GM21447 (cell line): ENCODE data around the gene NECAB2.
"Not testable (repeated sequence)": the region's sequence is repeated elsewhere in the genome, so short reads cannot be mapped to it uniquely, and the experiment has no call there.

Experiments
- ATAC-seq: cut with Tn5 transposase; IDR thresholded peaks from one replicate; pipeline ENCODE4 v1.9.1; 2021; ENCODE audit not compliant: unreplicated experiment

The NECAB2 gene

DNA sequence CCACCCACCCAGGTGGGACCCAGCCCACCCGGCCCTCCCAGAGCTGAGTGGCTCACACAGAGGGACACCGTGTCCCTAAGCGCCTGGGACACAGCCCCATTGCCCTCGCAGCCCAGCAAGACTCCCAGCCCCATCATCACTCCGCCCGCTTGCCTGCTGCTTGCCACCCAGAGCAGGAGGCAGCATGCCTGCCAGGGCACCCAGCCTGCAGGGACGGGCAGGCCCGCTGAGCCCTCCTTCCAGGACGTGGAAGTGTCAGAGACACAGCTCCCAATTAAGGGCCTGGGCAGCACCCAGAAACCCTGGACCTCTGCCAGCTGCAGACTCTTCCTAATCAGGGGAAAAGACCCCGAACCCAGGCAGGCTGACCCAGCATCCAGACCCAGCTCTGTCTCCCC is 32.2 kb upstream of the NECAB2 start:
- no peak for ATAC-seq

DNA sequence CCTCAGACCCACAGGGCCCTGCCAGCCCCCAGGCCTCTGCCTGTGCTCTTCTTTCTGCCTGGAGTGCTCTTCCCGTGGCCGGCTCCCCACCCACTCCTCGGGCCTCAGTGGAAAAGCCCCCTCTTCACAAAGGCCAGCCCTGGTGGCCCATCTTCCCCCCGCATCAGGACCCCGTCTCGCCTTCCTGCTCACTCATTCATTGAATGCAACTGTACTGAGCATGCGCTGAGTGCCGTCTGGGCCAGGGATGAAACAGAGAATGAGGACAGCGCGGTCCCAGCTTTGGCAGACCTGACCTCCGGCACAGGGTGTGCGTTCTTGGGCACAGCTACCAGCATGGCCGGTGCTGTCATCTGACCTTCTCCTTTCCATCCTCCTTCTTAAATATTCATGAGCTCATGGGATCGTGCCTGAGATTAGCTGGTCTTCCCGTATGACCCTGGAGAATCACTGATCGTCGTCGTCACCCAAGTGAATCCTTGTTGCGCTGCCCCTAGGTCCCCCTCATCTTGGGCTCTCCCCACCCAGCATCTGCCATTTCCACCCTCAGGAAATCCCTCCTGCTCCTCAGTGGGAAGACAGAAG is 31.4 kb upstream of the NECAB2 start:
- ATAC-seq, result no peak

DNA sequence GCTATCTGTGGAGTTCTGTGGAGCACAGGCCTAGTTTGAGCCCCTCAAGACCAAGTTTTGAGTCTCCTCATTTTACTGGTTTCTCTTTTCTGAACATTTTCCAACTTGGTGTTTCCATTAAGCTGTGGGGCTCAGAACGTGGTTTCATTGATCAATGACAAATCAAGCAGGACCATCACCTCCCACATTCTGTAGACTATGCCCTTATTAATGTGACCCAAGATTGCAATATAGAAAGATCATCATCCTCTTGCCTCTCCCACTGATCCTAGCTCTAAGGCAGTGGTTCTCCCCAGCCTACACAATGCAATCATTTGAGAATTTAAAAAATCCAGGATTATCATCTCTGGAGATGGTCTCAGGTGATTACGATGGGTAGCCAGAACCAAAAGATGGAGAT is 30.8 kb upstream of the NECAB2 start:
- no peak for ATAC-seq

DNA sequence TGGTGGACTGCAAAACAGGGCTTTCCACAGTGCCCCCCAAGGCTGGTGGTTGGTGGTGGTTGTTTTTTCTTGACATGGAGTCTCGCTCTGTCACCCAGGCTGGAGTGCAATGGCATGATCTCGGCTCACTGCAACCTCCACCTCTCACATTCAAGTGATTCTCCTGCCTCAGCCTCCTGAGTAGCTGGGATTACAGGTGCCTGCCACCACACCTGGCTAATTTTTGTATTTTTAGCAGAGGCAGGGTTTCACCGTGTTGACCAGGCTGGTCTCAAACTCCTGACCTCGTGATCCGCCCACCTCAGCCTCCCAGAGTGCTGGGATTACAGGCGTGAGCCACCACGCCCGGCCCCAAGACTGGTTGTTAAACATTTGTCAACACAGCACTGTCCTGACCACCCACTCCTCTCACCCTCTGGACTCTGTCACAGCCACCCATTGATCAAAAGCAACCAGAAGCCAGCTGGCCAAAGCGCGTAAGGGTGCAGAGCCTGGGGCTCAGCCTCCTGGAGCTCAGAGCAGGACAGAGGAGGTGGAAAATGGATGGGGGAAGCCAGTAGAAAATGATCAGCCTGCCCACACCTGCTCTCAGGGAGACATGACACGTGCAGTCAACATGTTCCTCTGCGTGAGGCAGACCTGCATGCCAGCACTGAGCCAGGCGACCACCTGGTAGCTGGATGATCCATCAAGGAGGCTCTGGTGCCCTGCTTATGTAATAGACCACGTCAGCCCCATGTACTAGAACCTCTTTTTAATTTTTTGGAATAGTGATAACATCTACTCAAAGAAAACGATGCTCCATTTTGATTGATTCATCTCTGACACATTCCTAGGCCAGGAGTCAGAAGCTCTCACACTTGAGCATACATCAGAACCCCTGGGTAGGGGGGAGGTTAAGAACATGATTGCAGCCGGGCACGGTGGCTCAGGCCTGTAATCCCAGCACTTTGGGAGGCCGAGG is 29.8 kb upstream of the NECAB2 start:
- ATAC-seq, result no peak

DNA sequence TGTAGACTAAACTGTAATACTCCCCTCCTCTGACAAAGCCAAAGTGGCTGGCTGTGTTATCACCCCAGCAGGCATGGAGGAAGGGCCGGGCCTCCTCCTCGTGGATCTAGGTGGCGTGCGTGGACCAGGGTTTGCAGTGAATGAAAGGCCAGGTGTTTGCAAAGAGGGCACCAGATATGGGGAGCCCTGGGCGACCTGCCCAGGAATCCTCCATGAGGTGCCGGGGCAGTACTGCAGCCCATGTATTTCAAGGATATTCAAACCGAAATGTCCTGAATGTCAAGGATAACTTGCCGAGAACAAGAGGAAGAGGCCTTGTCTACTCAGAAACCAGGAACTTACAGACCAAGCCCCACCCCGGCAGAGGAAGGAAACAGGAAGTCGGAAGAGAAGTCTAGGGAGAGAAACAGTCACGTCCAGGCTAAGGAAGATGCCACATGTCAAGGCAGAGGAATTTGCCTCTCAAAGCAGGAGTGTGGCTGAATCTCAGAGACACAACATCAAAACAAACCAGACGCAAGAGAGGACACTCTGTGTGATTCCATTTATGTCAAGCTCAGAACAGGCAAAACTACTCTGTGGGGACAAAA is 28.7 kb upstream of the NECAB2 start:
- ATAC-seq, result no peak

DNA sequence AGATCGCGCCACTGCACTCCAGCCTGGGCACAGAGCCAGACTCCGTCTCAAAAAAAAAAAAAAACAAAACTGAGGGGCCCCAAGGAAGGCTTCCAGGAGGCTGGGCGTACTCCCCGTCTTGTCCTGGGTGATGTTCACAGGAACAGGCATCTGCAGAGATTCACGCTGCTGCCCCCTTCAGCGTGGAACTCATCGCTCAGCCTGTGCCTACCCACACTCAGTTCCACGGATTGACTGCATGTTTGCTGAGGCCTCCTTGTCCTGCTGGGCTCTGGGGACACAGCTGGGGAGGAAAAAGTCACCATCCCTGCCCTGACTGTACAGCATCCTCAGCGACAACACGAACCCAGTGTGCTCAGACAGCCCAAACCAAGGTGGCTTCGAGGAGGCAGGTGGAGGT is 27.9 kb upstream of the NECAB2 start:
- no peak for ATAC-seq

DNA sequence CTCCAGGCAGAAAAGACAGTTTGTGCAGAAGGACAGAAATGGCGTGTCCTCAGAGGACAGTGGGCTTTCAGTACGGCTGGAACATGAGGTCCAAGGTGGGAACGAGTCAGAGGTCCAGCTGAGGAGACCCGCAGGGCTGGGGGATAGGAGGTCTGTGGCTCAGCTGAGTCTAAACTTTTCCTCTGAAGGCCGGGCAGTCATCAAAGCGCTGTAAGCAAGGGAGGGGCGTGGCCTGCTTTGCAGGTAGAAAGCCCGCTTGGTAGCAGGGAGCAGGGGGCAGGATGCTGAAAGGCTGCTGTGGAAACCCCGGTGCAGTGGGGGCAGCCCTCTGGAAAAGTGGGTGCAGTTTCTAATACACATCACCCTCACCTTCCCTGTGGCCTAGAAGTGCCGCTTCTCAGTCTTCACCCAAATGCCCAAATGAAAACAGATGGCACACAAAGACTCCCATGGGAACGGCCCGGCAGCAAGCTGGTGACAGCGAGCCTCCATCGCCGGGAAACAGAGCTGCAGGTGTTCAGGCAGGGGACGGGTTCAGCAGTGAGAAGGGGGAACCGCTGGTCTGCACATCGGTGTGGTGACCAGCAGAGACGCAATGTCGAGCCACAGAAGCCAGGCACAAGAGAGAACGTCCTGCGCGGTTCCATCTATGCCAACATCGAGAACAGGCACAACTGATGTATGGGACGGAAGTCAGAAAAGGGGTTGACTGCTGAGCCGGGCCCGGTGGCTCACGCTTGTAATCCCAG is 27.2 kb upstream of the NECAB2 start:
- no peak for ATAC-seq

DNA sequence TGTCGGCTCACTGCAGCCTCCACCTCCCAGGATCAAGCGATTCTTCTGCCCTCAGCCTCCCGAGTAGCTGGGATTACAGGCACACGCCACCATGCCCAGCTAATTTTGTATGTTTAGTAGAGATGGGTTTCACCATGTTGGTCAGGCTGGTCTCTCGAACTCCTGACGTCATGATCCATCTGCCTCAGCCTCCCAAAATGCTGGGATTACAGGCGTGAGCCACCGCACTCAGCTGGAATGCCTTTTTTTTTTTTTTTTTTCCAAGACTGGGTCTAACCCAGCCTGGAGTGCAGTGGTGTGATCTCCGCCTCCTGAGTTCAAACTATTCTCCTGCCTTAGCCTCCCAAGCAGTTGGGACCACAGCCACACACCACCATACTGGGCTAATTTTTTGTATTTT is 26.5 kb upstream of the NECAB2 start:
- ATAC-seq, result not testable (repeated sequence)

DNA sequence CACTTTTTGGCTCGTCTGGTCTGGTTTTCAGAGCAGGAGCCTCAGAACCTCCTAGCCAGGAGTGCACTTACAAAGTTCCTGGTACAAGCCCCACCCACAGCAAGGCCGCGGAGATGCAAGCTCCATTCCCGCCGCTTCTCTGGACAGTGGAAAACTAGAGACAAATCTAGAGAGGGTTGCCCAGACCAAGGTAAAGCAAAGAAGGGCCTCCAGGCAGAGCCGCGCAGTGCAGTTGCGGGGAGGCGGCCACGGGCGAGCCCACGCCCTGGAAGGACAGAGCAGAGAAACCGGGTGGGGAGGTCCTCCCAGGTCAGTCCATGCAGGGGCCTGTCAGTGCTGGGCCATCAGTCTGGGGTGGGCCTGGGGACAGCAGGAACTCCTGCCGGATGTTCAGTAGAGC is 26.0 kb upstream of the NECAB2 start:
- ATAC-seq, result no peak

DNA sequence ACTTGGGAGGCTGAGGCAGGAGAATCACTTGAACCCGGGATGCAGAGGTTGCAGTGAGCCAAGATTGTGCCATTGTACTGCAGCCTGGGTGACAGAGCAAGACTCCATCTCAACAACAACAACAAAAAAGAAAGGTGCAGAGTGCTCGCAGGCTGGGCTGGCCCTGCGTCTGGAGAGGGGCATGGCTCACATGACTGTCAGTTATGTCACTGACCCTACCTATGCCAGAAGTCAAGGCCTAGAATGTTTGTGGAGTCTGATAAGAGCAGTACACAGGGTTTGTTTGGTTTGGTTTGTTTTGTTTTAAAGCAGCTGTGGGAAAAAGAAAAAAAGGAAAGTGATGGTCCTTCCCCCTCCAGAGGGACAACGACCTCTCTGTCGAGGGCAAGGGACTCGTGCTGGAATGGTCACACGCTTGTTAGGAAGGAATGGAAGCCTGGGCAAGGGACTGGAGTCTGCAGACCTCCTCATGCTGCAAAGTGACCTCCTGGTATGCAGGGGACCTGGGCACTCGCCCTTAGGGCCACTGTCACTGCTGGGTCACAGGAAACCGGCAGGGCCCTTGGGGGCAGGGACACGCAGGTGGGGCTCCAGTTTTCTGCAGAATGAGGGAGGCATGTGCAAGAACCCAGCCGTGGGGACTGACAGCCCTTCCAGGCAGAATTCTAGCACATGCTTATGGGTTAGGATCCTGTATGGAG is 25.1 kb upstream of the NECAB2 start:
- no peak for ATAC-seq

DNA sequence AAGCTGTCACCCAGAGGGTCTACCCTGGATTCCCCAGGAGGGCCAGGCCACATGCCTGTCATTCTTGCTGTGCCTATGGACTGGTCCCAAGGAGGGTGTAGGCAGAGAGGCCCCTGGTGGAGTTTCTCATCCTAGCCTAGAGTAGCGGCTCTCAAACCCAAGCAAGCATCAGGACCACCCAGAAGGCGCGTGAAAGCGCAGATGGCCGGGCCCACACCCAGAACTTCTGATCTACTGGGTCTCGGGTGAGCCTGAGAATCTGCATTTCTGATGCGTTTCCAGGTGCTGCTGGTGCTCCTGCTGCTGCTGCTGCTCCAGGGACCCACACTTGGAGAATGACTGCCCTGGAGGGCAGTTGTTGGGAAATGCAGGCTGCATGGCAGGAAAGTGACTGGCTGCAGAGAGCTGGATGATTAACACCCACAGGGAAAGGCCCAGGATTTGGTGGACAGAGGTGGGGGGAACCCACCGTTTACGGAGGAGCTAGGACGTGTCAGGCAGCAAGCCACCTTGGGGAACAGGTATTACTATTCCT is 24.5 kb upstream of the NECAB2 start:
- no peak for ATAC-seq

DNA sequence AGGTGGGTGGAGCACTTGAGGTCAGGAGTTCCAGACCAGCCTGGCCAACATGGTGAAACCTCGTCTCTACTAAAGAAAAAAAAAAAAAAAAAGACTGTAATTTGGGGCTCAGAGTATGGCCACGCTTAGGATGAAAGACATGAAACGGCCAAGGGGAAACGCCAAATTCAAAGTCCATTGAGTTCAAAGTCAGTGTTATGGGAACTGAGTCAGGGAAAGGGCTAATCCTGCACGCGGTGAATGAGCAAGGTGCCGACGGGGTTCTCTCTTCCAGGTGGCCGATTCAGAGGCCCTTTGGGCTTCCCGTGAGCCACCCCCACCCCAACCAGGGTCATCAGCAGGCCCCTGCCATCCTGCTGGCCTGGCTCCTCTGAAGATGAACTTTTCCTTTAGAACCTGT is 22.5 kb upstream of the NECAB2 start:
- ATAC-seq, result no peak

DNA sequence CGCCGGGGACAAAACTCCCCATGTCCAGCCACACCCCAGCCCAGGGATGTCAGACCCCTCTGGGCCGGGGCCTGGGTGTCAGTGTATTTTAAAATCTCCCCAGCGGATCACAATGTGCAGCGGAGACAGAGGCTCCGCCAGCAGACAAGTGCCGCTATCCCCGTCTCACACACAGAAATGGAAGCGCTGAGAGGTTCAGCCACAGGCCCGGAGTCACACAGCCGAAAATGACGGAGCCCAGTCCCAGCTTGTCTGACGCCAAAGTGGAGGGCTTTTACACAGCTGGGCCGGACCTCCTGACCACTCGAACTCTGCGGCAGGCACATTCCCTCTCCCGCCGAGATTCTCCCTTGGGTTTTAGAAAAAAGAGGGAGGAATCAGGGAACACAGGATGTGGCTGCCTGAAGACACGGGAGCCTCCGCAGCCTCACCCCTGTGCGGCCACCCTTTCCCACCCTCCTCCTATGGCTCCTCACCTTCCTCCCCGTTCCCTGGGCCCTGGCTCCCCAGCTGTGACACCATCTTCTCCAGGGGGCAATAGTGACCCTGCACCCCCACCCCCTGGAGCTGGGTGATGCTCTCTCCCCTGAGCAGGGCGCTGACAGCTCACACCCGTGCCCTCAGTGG is 21.8 kb upstream of the NECAB2 start:
- ATAC-seq, result no peak

DNA sequence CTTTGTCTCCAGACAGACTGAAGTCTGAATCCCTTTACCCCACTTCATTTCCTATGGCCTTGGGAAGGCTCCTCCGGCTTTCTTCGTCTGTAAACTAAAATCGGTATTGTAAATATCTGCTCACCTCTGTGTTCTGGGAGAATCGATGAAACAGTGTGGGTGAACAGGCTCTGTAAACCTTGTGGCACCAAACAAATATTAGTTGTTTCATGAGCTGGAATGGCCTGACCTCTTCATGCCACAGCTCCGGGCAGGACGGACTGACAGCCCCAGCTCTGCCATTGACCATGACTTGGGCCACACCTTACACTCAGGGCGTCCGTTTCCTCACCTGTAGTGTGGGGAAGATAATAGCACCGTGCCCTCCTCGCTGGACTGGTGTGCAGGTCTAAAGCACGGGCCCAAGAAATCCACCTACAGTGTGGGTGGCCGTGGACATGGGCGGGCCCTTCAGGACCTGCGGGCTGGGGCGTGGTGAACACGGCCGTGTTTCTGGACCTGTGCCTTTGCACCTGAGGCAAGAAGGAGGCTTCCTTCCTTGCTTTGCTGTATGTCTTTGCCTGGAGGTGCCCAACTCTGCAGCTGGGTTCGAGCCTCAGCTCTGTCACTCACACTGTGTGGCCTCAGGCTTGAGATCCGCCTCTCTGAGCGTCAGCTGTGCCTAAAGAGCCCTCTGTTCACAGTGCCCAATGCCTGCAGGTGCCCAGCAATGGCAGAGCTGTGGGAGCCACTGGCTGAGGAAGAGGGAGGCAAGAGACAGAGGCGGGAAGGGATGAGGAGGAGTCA is 21.1 kb upstream of the NECAB2 start:
- ATAC-seq, result no peak

DNA sequence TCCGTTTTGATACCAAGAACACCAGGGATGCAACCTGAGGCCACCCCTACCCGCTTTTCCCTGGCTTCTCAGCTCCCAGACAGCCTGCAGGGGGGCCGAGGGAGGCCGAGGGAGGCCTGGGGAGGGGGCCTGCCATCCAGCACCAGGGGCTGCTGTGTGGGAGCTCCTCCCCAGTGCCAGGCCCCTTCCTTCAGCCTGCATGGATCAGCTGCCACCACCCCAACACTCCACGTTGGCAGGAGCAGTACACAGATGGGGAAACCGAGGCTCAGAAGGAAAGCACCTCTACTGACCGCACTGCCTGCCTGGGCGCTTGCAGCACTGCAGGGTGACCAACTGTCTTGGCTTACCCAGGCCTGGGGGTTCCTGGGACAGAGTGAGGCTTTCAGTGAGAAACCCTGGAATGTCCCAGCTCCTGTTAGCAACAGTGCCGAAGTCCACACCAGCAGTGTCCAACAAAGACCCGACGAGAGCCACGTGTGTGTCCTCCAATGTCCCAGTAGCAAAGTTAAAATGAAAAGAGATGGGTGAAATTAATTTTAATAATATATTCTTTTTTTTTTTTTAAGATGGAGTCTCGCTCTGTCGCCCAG is 20.3 kb upstream of the NECAB2 start:
- ATAC-seq, result no peak

DNA sequence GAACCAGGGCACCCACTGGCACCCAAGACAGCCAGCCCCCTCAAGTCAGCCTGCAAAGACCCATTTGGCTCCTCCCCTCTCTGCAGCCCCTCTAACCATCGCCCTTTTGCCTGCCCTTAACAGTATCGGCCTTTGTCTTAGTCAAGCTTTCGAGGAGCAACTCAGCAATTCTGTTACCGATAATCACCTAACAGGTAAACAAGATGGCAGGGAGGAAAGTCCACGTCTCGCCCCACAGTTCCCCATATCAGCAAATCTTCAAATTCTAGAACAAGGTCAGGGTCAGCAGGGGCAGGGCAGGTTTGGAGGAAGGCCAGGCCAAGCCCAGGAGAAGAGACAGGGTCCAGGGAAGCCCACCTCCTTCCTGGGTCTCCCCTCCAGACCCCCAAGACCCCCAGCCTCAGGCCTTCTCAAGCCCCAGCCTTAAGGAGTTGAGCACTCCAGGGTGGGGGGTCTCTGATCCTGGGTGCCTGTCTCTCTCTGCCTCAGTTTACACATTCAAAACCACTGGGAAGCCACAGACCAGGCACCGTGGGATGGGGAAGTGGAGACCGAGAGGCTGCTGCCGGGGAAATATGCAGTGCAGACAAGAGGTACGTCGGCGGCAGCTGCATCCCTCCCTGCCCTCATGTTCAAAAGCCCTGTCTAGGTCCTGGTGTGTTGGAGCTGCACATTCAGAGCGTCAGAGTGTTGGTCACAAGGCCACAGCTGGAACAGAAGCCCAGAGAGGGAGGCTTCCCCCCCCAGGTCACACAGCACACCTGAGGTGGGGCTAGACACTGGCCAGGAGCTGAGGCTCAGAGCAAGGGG is 18.9 kb upstream of the NECAB2 start:
- no peak for ATAC-seq

DNA sequence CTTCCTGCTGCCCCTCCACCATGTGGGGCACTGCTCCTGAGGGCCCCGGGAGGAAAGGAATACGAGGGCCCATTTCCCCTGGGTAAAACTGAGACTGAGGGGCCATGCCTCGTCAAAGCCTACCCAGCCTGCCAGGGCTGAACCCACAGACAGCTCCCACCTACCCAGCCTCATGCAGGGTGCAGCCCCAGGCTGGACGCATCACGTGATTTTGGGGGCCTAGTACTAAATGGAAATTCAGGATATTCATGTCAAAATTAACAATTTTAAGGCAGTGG is 18.4 kb upstream of the NECAB2 start:
- no peak for ATAC-seq

DNA sequence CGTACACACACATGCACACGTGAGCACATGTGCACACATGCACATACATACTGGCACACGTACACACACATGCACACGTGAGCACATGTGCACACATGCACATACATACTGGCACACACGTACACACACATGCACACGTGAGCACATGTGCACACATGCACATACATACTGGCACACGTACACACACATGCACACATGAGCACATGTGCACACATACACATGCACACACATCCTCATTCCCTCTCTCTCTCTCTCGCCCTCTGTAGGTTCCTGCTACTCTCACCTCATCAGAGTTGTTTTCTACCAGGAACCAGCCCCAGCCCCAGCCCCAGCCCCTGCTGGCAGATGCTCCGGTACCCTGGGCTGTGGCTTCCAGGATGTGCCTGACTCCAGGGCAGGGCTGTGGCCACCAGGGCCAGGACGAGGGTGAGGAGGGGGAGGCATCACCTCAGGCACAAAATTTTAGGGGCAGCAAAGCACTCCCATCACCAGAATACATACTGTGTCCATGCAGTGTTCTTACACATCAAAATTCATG is 17.1 kb upstream of the NECAB2 start:
- not testable (repeated sequence) for ATAC-seq
